HepG2 (cell line): ENCODE measurements around the gene PPP3CB. TPM values are rescaled to one million over a fixed set of nuclear protein-coding genes. Genes with fewer than 3 reads are reported as not detected.

Experiments used
- ATAC-seq: fragments of 200-7000 bp; cut with Tn5 transposase; 3 replicates; pipeline ENCODE4 v1.9.1; 2020; ENCODE audit warnings: mild to moderate bottlenecking, moderate library complexity
- BruUV-seq: library from RNA; stranded (reverse); fragments of 400-500 nt; replicated peaks from 2 replicates; lab custom pipeline; 2021; lab: Mats Ljungman, UMichigan
- CTCF ChIA-PET: fragments of 300-600 bp; formaldehyde crosslinking; extraction: SDS; loops from one replicate; lab custom pipeline; 2021; ENCODE audit warnings: low total read pairs, inconsistent platforms, low intra/inter-chr PET ratio; lab: Yijun Ruan, JAX
- POLR2A ChIA-PET: fragments of 350-600 bp; sonication (Branson Sonifier 250); formaldehyde crosslinking; loops from one replicate; lab custom pipeline; 2020; ENCODE audit warnings: antibody characterized with exemption, inconsistent platforms; lab: Yijun Ruan, JAX
- DNase-seq: peaks from one replicate; pipeline ENCODE4 v3.0.0-alpha.2; 2015; ENCODE audit warnings: low spot score
- FAIRE-seq: peaks from 3 replicates; lab custom pipeline; 2011; peaks lifted over from hg19 to GRCh38; lab: Jason Lieb, UNC
- H2AFZ ChIP-seq: one replicate; pipeline ENCODE4 v1.6.1; 2011; ENCODE audit warnings: low read length, inconsistent platforms
- H3K27ac ChIP-seq: fragments of 300-600 bp; 3 replicates; pipeline ENCODE4 v1.8.0; 2011; ENCODE audit warnings: mixed run types, mild to moderate bottlenecking, mixed read lengths, low read length, inconsistent platforms; ENCODE audit not compliant: insufficient read depth; ENCODE audit errors: extremely low read length
- H3K27me3 ChIP-seq, 2 experiments: fragments of 200-600 bp in 1 of 2; 2 replicates in 1 of 2; 3 replicates in 1 of 2; pipeline versions ENCODE4 v1.6.0 to v1.8.0; 2011; ENCODE audit warnings: low read length in 2 of 2, mild to moderate bottlenecking in 2 of 2, moderate library complexity in 2 of 2, inconsistent platforms in 1 of 2; ENCODE audit not compliant: insufficient read depth in 2 of 2, control insufficient read depth in 1 of 2
- H3K36me3 ChIP-seq, 2 experiments: fragments of 200-600 bp in 1 of 2; replicated peaks in 1 of 2; 2 replicates in 1 of 2; 3 replicates in 1 of 2; pipeline versions ENCODE4 v1.5.1 to v1.8.0; 2011; ENCODE audit warnings: low read length in 2 of 2, inconsistent platforms in 1 of 2; ENCODE audit not compliant: insufficient read depth in 2 of 2, control insufficient read depth in 1 of 2
- H3K4me1 ChIP-seq: 2 replicates; pipeline ENCODE4 v1.5.1; 2012; ENCODE audit warnings: low read length, inconsistent platforms; ENCODE audit not compliant: insufficient read depth
- H3K4me2 ChIP-seq: 2 replicates; pipeline ENCODE4 v1.6.0; 2011; ENCODE audit warnings: low read depth, low read length, inconsistent platforms
- H3K4me3 ChIP-seq, 3 experiments: fragments of 200-600 bp in 1 of 3; sonication (generic), shearing (Covaris generic) in 1 of 3; replicated peaks in 1 of 3; 2 replicates each; pipeline ENCODE4 v1.5.1; 2011 to 2016; ENCODE audit warnings: low read length in 3 of 3, inconsistent platforms in 2 of 3, low read depth in 2 of 3, mild to moderate bottlenecking in 2 of 3, control low read depth in 1 of 3, mixed read lengths in 1 of 3; ENCODE audit not compliant: insufficient read depth in 1 of 3
- H3K79me2 ChIP-seq: one replicate; pipeline ENCODE4 v1.6.1; 2011; ENCODE audit warnings: low read length, inconsistent platforms; ENCODE audit not compliant: insufficient read depth
- H3K9ac ChIP-seq: 2 replicates; pipeline ENCODE4 v1.6.0; 2011; ENCODE audit warnings: mild to moderate bottlenecking, low read depth, low read length, inconsistent platforms; ENCODE audit not compliant: insufficient read depth
- H3K9me3 ChIP-seq: 2 replicates; pipeline ENCODE4 v1.5.1; 2012; ENCODE audit warnings: mild to moderate bottlenecking, low read length
- H4K20me1 ChIP-seq: 2 replicates; pipeline ENCODE4 v1.6.0; 2011; ENCODE audit warnings: inconsistent platforms, mild to moderate bottlenecking, low read length, moderate library complexity; ENCODE audit not compliant: insufficient read depth
- KDM5A ChIP-seq: fragments of 200-600 bp; sonication (generic); IDR thresholded peaks from 2 replicates; pipeline ENCODE4 v1.7.0; 2018; ENCODE audit warnings: antibody characterized with exemption, mild to moderate bottlenecking, low read length, borderline replicate concordance
- KLF11 ChIP-seq: IDR thresholded peaks from 2 replicates; pipeline ENCODE4 v1.6.1; 2016; ENCODE audit warnings: missing compliant biosample characterization
- KMT2A ChIP-seq: sonication (generic); formaldehyde crosslinking; IDR thresholded peaks from 2 replicates; pipeline ENCODE4 v1.4.0; 2020; ENCODE audit warnings: missing genetic modification reagents
- NFKBIZ ChIP-seq: IDR thresholded peaks from 2 replicates; pipeline ENCODE4 v1.6.1; 2018; ENCODE audit warnings: missing genetic modification reagents, missing compliant biosample characterization
- SRSF9 ChIP-seq: fragments of 200-400 bp; formaldehyde crosslinking; IDR thresholded peaks from 2 replicates; pipeline ENCODE4 v1.6.1; 2018; ENCODE audit warnings: borderline replicate concordance, mild to moderate bottlenecking, low read depth, low read length; ENCODE audit not compliant: insufficient read depth, poor library complexity, severe bottlenecking
- ZNF264 ChIP-seq: sonication (generic); formaldehyde crosslinking; IDR thresholded peaks from 2 replicates; pipeline ENCODE4 v1.4.0; 2020; ENCODE audit warnings: missing genetic modification reagents
- ZNF749 ChIP-seq: sonication (generic); formaldehyde crosslinking; IDR thresholded peaks from 2 replicates; pipeline ENCODE4 v1.8.0; 2022; ENCODE audit warnings: mild to moderate bottlenecking, missing genetic modification reagents, moderate library complexity, borderline replicate concordance
- ZNF761 ChIP-seq: sonication (generic); formaldehyde crosslinking; conservative IDR thresholded peaks from 2 replicates; pipeline ENCODE4 v1.4.0; 2020; ENCODE audit warnings: mild to moderate bottlenecking, missing genetic modification reagents
- WGBS: methylation state at CpG from one replicate; pipeline ENCODE4 v1.1.6; 2017; ENCODE audit warnings: low lambda C conversion rate; 5-methylcytosine and 5-hydroxymethylcytosine counted together
- in situ Hi-C: cut with HindIII; loops from 2 replicates; pipeline ENCODE4 v1.10.0; 2017; ENCODE audit warnings: low pct_unique_long_range_greater_than_20kb; ENCODE audit not compliant: extremely low pct_ligation_motif_present
- intact Hi-C: fragments of 100-400 bp; cut with micrococcal nuclease; formaldehyde crosslinking; loops from one replicate; pipeline ENCODE4 v1.10.0; 2022; ENCODE audit not compliant: unreplicated experiment
- polyA plus RNA-seq, 8 experiments: library from polyadenylated mRNA; depleted of rRNA in 3 of 8; stranded (reverse) in 7 of 8; unstranded in 1 of 8; fragments of >200 nt; fragmentation: Illumina TruSeq in 4 of 8; extraction: Trizol in 4 of 8; gene quantifications; 2 replicates each; pipeline versions ENCODE4 v1.2.1 to v1.2.3, GENCODE V29; 2011 to 2016; ENCODE audit warnings: low read depth in 4 of 8, missing spikeins in 1 of 8, mixed read lengths in 1 of 8; ENCODE audit not compliant: insufficient read depth in 1 of 8
- total RNA-seq, 5 experiments: library from RNA; depleted of rRNA; stranded (reverse); fragments of >200 nt; fragmentation: Illumina TruSeq; extraction: Trizol; gene quantifications; 2 replicates each; pipeline ENCODE4 v1.2.3, GENCODE V29; 2016; ENCODE audit warnings: low read depth in 1 of 5
- TF ChIP-seq, protein P1 (sequence below): sonication (generic); formaldehyde crosslinking; IDR thresholded peaks from 2 replicates; pipeline ENCODE4 v1.8.0; 2022; ENCODE audit warnings: mild to moderate bottlenecking, missing genetic modification reagents, borderline replicate concordance

The PPP3CB gene
- total and polyA plus RNA-seq, 2 of the 13 experiments (the other 11 are each of a cell fraction or from before 2014, with no cell fraction given) = 8.7 to 11.4 TPM

- peaks cover 79% of the 10 kb centered on the region for H3K79me2 ChIP-seq
- no peaks in the 10 kb centered on the region for H3K9me3 ChIP-seq
- POLR2A ChIA-PET = no interaction called here
- BruUV-seq = no TSS peak
- no peak overlapping the region for H3K27ac ChIP-seq
- peaks cover 16% of the 10 kb centered on the region for H4K20me1 ChIP-seq
- H3K4me3 ChIP-seq = no peak overlapping the region
- intact Hi-C loops = no loop called here
- TF ChIP-seq ZNF761 (CRISPR knock-in tag) = no peak
- no peak for TF ChIP-seq ZNF749 (CRISPR knock-in tag)
- no peak for TF ChIP-seq ZNF264 (CRISPR knock-in tag)
- TF ChIP-seq SRSF9 = no peak
- TF ChIP-seq KMT2A (CRISPR knock-in tag) = no peak
- no peak for TF ChIP-seq KLF11
- TF ChIP-seq KDM5A = no peak
- TF ChIP-seq, protein P1, sequence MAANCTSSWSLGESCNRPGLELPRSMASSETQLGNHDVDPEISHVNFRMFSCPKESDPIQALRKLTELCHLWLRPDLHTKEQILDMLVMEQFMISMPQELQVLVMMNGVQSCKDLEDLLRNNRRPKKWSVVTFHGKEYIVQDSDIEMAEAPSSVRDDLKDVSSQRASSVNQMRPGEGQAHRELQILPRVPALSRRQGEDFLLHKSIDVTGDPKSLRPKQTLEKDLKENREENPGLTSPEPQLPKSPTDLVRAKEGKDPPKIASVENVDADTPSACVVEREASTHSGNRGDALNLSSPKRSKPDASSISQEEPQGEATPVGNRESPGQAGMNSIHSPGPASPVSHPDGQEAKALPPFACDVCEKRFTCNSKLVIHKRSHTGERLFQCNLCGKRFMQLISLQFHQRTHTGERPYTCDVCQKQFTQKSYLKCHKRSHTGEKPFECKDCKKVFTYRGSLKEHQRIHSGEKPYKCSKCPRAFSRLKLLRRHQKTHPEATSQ (CRISPR knock-in tag) = no peak
- TF ChIP-seq NFKBIZ (CRISPR knock-in tag) = no peak
- 88% methylated on average over 4 of the region's 4 CpGs for WGBS
- in situ Hi-C loops = no loop called here
- FAIRE-seq (no peak), ATAC-seq (no peak), DNase-seq (no peak)
- no peak overlapping the region for H3K4me2 ChIP-seq
- H2AFZ ChIP-seq = no peak overlapping the region
- no peak overlapping the region for H3K9ac ChIP-seq
- H3K36me3 ChIP-seq = peaks cover 0 to 6% of the 10 kb centered on the region in 2 experiments; a peak in 1 of 5 replicates
- CTCF ChIA-PET = no interaction called here
- H3K4me1 ChIP-seq = peaks cover 35% of the 10 kb centered on the region
- H3K27me3 ChIP-seq = no peaks in the 10 kb centered on the region; a peak in 1 of 5 replicates
Observed at GRCh38 chr10:73408978-73409521, 86.8 kb downstream of the PPP3CB start.
